HG02884 (cell line): ENCODE data around the gene ULK4.

ENCODE experiments used
- ATAC-seq: cut with Tn5 transposase; IDR thresholded peaks from one replicate; pipeline ENCODE4 v1.9.1; 2021; ENCODE audit warnings: mild to moderate bottlenecking, moderate library complexity; ENCODE audit not compliant: unreplicated experiment

The ULK4 gene

GRCh38 chr3:41204369-41204768 is 757.5 kb downstream of the ULK4 start:
- no peak for ATAC-seq

DNA sequence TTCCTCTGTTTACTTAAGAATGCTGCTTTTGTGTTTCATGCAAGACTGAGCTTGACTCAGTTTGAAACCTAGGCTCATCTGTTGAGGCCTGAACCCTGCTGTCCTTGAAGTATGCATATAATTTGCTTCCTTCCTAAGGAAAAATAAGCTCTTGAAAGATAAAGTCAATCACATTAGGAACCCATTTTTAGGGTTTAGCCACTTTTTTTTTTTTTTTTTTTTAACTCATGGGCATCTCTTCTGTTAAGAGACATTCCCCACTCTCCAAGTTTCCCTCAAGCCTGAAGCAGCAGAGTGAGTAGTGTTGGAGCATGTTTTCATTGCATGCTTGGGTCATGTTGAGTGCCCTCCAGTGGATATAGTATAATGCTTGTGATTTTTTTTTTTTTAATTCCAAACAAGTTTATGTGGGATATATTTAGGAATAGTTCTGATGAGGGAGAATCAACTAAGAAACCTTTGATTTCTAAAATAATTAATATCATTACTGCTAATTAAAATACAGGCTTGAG is 759.0 kb downstream of the ULK4 start:
- ATAC-seq, result peak; percentile 22

DNA sequence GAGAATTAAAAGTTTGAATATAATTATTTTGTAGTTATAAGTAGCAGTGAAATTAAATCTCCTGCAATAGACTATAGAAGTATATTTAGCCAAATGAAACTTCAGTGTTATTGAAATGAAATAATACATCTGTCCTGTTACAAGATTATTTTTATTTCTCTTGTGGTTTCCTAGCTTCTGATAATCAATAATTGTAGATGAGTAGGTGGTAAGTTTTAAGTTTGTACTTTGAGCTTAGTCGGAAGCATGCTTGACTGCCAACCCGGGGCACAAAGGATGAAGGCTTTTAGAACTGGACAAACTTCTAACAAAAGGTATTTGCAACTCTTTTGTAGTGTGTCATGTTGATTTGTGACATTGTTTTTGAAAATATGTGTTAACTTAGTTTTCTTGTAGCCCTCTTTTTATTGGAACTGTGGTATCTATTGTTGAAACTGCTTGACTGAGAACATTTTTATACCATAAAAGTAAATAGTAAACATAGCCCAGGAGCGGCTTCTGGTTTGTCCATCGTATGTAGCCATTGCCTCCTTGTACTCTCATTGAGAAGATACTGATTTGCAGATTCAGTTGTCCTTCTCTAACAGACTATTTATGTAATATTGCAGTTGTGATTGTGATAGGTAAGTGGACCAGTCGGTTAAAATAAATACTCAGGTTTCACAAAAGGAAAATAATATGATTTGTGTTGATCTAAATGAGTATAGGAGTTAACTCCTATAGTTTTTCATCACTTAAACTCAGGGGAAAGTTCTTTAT is 759.6 kb downstream of the ULK4 start:
- ATAC-seq, result no peak

DNA sequence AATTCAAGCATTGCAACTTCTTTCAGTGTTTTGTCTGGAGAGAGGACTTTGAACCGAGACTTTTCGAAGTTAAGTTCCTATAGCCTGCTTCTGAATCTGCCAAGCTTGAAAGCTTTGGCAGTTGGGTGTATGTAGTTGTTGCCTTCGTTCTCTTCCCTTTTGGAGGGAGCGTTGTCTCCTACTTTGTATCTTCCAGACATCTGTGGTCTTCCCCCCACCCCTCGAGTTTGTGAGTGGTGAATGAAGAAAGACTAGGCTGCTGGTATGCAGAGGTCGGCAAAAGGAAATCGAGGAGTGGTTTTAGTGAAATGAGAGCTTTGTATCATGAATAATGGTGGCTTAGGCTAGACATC is 761.3 kb downstream of the ULK4 start:
- no peak for ATAC-seq

DNA sequence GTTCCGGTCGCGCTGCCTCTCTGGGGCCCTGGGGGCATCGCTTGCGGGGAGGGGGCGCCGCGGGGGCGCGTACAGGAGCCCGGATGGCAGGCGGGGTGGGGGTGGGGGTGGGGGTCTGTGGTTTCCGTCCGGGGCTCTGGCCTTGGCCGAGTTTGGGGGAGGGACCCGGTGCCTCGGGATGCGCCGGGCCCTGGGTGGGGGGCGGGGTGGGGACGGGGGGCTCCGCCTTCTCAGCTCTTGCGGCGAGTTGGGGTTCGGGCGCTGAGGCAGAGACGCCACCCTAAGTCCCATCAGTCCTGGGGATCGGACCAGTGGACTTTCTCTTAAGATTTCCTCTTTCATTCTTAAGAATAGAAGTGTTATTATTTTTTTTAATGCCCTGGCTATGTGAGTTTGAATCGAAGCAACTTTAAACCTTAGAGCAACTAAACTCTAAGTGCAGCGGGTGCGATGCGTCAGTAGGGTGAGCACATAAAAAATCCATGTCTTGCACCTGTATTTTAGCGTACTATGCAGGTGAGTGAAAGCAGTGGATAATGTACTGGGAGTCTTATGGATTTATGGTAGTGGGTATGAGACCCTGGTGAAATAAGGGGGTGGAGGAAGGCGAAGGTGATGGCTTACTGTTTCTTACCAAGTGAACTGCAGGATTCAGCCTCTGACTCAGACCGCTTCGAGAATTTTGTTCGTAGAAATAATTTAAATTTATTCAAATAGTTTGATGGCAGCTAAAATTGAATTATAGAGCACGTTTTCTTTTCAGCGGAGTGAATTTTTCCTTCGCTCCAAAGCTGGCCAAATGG is 761.8 kb downstream of the ULK4 start:
- ATAC-seq, result peak; percentile 12

- peak; percentile 63 for ATAC-seq
Measured at GRCh38 chr3:41198950-41199865, 762.7 kb downstream of the ULK4 start, which contains the start of gene CTNNB1. CTNNB1 (plus strand) TSS chr3:41199505; CDS start chr3:41224069, 24,564 bp downstream.

DNA sequence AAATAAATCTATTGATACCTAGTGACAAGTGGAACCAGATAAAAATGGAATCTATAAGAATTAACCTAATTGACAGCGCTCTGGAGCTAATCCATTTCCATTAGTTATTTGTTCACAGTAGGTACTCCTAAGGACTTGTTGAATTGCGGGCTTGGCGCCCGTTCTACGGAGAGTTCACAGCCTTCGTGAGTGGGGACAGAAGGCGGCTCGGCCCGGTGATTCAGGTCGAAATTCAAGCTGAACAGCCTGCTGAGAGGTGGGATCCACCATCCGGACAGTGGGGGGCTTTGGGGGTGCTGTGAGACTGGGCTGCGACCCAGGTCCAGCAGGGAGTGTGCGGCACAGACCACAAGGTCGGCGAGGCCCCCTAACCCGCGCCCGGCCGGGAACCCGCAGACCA is 763.4 kb downstream of the ULK4 start:
- ATAC-seq, result no peak

GRCh38 chr3:41198046-41198445 is 763.9 kb downstream of the ULK4 start:
- no peak for ATAC-seq
